NCI-H1092 (cell line): ENCODE data around the gene TAF1D.

Experiments
- DNase-seq: peaks from one replicate; lab custom pipeline; 2025; lab: John Stamatoyannopoulos, UW

Gene TAF1D

DNA sequence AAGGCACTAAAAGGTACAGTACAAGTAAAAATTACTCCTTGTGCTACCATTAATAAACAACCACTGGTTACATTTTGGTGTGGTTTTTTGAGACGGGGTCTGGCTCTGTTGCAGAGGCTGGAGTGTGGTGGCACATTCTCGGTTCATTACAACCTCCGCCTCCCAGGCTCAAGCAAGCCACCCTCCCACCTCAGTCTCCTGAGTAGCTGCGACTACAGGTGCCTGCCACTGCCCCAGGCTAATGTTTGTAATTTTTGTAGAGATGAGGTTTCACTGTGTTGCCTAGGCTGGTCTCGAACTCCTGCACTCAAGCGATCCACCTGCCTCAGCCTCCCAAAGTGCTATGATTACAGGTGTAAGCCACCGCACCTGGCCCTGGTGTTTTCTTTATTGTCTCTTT, 20.8 kb downstream of the TAF1D start:
- no peak for DNase-seq

- DNase-seq, result no peak
These were observed 22.0 kb downstream of the TAF1D start for GRCh38 chr11:93719310-93719709.

DNA sequence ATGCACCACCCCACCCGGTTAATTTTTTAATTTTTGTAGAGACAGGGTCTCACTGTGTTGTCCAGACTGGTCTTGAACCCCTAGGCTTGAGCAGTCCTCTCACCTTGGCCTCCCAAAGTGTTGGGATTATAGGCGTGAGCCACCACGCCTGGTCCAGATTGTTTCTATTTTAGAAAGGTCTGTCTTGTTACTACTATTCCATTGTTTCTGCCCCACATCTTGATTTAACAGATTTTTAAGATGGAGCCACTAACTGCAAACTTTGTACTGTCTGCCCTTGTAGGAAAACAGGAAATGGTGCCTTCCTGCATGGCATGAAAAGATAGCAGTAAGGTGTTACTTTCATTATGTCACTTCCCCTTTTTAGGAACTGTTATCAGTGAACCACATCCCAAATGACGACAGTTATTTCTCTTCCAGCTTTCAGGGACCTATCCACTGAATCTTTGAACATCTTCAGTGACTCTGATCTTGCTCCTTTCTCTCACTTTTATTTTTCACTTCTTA, 23.2 kb downstream of the TAF1D start:
- no peak for DNase-seq

DNA sequence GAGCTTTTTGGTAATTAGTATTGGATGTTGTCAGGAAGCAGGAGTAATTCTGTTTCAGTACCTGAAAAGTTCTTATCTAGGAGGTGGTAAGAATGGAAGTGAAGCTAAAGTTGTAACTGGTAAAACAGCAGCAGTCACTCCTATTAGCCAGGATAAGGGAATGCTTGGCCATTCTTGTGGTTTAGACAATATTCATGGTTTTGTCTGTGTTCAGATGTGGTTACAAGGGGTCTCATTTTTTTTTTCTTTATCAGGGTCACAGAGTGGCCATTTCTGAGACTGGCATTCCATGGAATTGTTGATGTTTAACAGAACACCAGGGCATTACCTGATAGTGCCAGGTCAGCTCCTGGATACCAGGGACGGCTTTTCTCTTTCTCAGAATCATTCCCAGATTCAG, 23.8 kb downstream of the TAF1D start:
- no peak for DNase-seq

GRCh38 chr11:93715797-93716396, 25.4 kb downstream of the TAF1D start:
- no peak for DNase-seq

DNA sequence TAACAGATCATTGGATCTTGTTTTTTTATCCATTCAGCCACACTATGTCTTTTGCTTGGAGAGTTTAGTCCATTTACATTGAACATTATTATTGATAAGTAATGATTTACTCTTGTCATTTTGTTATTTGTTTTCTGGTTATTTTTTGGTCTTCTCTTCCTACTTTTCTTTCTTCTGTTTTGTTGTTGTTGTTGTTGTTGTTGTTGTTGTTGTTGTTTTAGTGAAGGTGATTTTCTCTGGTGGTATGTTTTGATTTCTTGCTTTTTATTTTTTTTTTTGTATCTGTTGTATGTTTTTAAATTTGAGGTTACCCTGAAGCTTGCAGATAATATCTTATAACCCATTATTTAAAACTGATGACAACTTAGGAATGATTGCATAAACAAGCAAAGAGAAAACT, 28.6 kb downstream of the TAF1D start:
- DNase-seq, result no peak

DNA sequence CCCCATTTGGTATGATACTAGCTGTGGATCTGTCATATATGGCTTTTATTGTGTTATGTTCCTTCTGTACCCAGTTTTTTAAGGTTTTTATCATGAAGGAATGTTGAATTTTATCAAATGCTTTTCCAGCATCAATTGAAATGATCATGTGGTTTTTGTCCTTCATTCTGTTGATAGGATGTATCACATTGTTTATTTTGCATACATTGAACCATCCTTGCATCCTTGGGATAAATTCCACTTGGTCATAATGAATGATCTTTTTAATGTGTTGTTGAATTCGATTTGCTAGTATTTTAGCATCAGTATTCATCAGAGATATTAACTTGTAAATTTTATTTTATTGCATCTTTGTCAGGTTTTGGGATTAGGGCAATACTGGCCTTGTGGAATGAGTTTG, 31.1 kb downstream of the TAF1D start:
- DNase-seq, result no peak

GRCh38 chr11:93704237-93704636, 37.1 kb downstream of the TAF1D start:
- DNase-seq, result no peak

DNA sequence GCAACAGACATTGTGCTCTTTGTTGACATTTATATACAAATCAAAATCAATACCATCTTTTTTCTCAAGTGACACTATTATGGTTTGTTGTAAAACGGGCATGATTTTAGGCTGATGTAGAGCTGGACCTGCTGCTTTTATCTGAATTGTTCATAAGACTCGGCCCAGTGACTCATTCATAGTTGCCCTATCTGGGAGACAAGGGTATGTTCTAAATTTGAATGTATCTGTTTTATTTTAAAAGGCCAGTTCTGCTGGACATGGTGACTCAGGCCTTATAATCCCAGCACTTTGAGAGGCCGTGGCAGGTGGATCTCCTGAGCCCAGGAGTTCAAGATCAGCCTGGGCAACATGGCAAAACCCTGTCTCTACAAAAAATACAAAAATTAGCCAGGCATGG, 40.5 kb downstream of the TAF1D start:
- no peak for DNase-seq

DNA sequence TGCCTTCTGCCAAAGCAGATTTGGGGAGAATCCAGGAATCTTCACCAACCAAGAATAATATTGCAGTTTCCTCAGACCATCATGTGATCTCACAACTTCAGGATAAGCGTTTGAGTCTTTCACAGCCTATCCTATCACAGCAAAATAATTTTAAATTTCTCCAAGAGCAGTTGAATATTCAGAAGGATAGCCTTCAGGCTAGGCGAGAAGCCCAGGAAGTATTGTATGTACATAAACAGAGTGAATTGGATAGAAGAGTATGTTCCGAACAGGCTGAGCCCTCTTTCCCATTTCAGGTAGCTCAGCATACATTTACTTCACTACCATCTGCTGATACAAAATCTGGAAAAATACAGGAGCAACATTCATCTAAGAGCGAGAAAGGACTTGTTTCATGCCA, 43.7 kb downstream of the TAF1D start:
- no peak for DNase-seq

- no peak for DNase-seq
These were observed 46.7 kb downstream of the TAF1D start for GRCh38 chr11:93694557-93694956.

DNA sequence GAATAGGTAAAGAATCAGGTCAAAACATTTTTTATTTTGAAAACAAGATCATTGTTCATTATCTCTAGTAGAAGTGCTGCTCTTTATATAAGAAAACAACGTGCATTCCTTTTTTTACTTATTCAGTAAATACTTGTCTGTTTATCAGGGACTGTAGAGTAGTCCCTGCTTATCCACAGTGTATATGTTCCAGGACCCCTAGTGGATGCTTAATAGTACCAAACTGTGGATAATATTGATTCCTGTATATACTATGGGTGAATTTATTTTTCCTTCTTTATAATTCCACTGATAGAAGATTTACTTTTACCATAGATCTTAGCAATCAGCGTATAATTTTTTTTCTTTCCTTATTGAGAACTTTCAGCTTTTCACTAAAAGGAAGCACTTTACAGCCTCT, 47.2 kb downstream of the TAF1D start:
- DNase-seq, result no peak

DNA sequence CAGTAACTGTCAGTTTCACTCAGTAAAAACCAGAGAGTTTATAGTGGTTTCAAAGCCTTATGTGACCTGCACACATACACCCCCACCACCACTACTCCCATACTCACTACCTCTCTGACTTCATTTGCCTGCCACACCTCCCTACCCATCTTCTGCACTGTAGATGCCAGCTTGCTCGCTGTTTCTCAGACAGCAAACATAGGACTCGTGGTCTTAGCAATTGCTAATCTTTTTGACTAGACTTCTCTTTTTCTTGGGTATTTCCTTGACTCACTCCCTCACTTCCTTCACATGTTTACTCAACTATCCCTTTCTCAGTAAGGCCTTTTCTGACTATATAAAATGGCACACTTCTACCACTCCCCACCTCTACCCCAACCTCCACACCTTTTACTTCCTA, 52.1 kb downstream of the TAF1D start:
- no peak for DNase-seq

DNA sequence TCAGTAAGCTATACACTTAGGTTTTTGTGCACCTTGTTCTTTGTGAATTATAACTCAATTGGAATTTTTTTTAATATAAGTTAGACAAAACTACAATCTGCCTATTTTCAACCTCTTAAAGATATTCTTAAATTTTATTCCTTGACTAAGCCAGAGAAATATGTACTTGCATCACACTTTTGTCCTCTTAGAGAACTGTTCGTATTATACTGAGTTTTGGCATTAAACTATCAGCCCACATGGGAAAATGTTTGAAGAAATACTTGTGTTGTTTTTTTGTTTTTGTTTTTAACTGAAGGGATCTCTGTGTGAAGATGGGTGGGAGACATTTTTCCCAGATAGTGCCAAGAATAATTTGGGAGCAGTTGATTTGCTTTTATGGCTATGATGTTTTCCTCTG, 54.5 kb downstream of the TAF1D start:
- no peak for DNase-seq

GRCh38 chr11:93686226-93686625, 55.1 kb downstream of the TAF1D start:
- no peak for DNase-seq
